Right renal cortex interstitium (tissue), 3 donors: Measurements from ENCODE around the gene LRRFIP1. TPM values are rescaled to one million over a fixed set of nuclear protein-coding genes. Genes with fewer than 3 reads are reported as not detected.

Source experiments
- DNase-seq, 3 donors: peaks; one replicate each; pipeline ENCODE4 v3.0.0-alpha.2; 2013; ENCODE audit warnings: low read depth in 3 of 3, low spot score in 2 of 3
- polyA plus RNA-seq, 3 donors: library from polyadenylated mRNA; unstranded; fragments of 120-200 nt; gene quantifications; one replicate each; pipeline ENCODE4 v1.2.1, GENCODE V29; 2013; ENCODE audit not compliant: insufficient read length in 3 of 3

The LRRFIP1 gene
- polyA plus RNA-seq, 3 donors: 90.4 to 97.6 (median 93.6) TPM

GRCh38 chr2:237816531-237816930 lies 189.1 kb downstream of the LRRFIP1 start:
- DNase-seq: no peak

GRCh38 chr2:237818066-237818473 lies 190.7 kb downstream of the LRRFIP1 start:
- DNase-seq: no peak

GRCh38 chr2:237819231-237819630 lies 191.8 kb downstream of the LRRFIP1 start:
- no peak for DNase-seq

- no peak for DNase-seq
Observed at GRCh38 chr2:237820421-237820820, 193.0 kb downstream of the LRRFIP1 start.

- no peak for DNase-seq
Observed at GRCh38 chr2:237823544-237823943, 196.2 kb downstream of the LRRFIP1 start.

GRCh38 chr2:237824085-237824484 lies 196.7 kb downstream of the LRRFIP1 start:
- DNase-seq: no peak

- no peak for DNase-seq
Observed at GRCh38 chr2:237827421-237827987, 200.1 kb downstream of the LRRFIP1 start.

Other genes with a start within 250 kb of the LRRFIP1 start
- gene COL6A3, start 213.4 kb upstream of the LRRFIP1 start, polyA plus RNA-seq: 100 to 1,000 TPM; 223 to 239 (median 227) TPM
- gene MLPH, start 140.3 kb upstream of the LRRFIP1 start, polyA plus RNA-seq: 1 to 10 TPM; 1.1 to 2.6 (median 1.5) TPM
- not detected for gene PRLH, start 61.0 kb upstream of the LRRFIP1 start, polyA plus RNA-seq
- 10 to 100 TPM; 10.4 to 14.9 (median 13.1) TPM for gene RAB17, start 36.9 kb upstream of the LRRFIP1 start, polyA plus RNA-seq
- gene RBM44, start 171.2 kb downstream of the LRRFIP1 start, polyA plus RNA-seq: under 1 TPM; 0.29 to 0.51 (median 0.50) TPM
- gene RAMP1, start 232.0 kb downstream of the LRRFIP1 start, polyA plus RNA-seq: 1 to 10 TPM; 2.3 to 6.6 (median 2.7) TPM